BLaER1 (cell line): ENCODE measurements around the gene VASH2.
A peak's percentile ranks its signal among the peaks of the same experiment; 100 is the strongest.

ENCODE experiments used
- H3K27ac ChIP-seq: shearing (Covaris generic); formaldehyde crosslinking; 2 replicates; pipeline ENCODE4 v1.8.1; 2022
- H3K27me3 ChIP-seq: shearing (Covaris generic); formaldehyde crosslinking; 2 replicates; pipeline ENCODE4 v1.8.1; 2022
- H3K36me3 ChIP-seq: shearing (Covaris generic); formaldehyde crosslinking; 2 replicates; pipeline ENCODE4 v1.8.1; 2022
- H3K4me1 ChIP-seq: shearing (Covaris generic); formaldehyde crosslinking; 2 replicates; pipeline ENCODE4 v1.8.1; 2022
- H3K4me2 ChIP-seq: shearing (Covaris generic); formaldehyde crosslinking; 2 replicates; pipeline ENCODE4 v1.8.1; 2022
- H3K4me3 ChIP-seq: shearing (Covaris generic); formaldehyde crosslinking; 2 replicates; pipeline ENCODE4 v1.8.1; 2022
- H3K9ac ChIP-seq: shearing (Covaris generic); formaldehyde crosslinking; 2 replicates; pipeline ENCODE4 v1.8.1; 2022
- H3K9me3 ChIP-seq: shearing (Covaris generic); formaldehyde crosslinking; 2 replicates; pipeline ENCODE4 v1.8.1; 2022
- H4K20me1 ChIP-seq: shearing (Covaris generic); formaldehyde crosslinking; 2 replicates; pipeline ENCODE4 v1.8.1; 2022
- Cebpa-rat ChIP-seq: shearing (Covaris generic); IDR thresholded peaks from 2 replicates; pipeline ENCODE4 v1.8.1; 2022

The VASH2 gene

DNA sequence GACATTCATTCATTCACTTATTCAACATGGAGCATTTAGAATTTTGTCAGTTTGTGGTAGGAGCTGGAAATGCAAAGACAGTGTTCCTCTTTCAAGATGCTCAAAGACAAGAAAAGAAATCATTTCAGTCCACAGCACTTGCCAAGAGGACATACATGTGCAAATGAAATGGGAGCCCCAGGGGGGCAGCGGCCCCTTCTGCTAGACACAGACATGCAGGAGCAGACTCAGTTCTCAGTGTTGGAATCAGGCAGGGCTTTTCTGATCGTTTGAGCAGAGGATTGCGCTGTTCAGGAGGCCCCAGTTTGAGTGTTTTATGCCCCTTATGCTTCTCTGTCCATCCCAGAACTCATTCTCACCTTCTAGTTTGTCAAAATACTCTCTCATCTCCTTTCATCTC is 35.6 kb upstream of the VASH2 start:
- Histone ChIP-seq H3K27ac (no peak overlapping the region), H3K9me3 (no peaks in the 10 kb centered on the region), H3K4me3 (no peak overlapping the region), H3K27me3 (no peaks in the 10 kb centered on the region), H3K36me3 (no peaks in the 10 kb centered on the region), H3K4me1 (peaks cover 10% of the 10 kb centered on the region), H3K9ac (no peak overlapping the region), H4K20me1 (no peaks in the 10 kb centered on the region), H3K4me2 (no peak overlapping the region)
- TF ChIP-seq Cebpa-rat = no peak

DNA sequence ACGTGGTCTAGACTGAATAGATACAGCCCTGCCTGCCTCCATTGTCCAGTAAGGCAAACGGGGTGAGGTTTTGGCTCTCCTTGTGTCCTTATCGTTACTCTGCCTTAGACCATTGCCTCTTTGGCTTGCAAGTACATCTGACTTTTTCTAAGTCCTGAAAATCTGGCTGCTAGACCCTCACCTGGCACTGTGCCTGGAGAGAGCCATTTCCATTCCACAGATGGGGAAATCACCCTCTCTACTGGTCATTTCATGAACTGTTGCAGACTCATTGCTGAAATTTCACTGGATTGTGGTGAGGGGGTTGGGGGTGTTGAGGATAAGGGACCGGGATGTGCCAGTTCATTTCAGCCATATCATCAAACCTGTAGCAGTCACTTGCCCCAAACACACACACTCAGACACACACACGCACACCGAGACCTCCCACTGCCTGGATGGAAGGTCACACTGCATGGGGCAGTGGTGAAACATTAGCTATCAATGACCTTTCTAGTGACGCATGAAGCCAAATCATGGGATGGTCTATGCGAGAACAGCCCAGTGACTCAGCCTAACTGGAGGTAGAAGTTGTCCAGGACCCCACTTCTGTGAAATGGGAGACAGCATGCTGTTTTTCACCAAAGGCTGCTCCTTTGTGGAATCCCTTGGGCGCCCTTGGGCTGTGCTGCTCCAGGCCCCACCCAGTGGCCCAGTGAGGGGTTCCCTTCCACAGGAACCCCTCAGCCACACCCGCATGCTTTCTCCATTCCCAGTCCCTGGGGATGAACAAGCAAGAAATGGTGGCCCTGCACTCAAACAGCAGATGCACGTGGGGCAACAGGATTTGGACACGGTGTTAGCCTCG is 34.9 kb upstream of the VASH2 start:
- TF ChIP-seq Cebpa-rat = no peak
- Histone ChIP-seq H3K27ac (no peak overlapping the region), H3K4me2 (no peak overlapping the region), H3K4me3 (no peak overlapping the region), H3K9ac (no peak overlapping the region), H3K27me3 (no peaks in the 10 kb centered on the region), H3K36me3 (no peaks in the 10 kb centered on the region), H3K4me1 (peaks cover 10% of the 10 kb centered on the region), H3K9me3 (no peaks in the 10 kb centered on the region), H4K20me1 (no peaks in the 10 kb centered on the region)

GRCh38 chr1:212916481-212917133 is 33.7 kb upstream of the VASH2 start:
- Histone ChIP-seq H3K27me3 (no peaks in the 10 kb centered on the region), H3K27ac (no peak overlapping the region), H3K4me2 (peak overlapping the region; percentile 61), H3K36me3 (no peaks in the 10 kb centered on the region), H3K4me3 (no peak overlapping the region), H3K9me3 (no peaks in the 10 kb centered on the region), H4K20me1 (no peaks in the 10 kb centered on the region), H3K4me1 (peaks cover 17% of the 10 kb centered on the region), H3K9ac (no peak overlapping the region)
- TF ChIP-seq Cebpa-rat = no peak

DNA sequence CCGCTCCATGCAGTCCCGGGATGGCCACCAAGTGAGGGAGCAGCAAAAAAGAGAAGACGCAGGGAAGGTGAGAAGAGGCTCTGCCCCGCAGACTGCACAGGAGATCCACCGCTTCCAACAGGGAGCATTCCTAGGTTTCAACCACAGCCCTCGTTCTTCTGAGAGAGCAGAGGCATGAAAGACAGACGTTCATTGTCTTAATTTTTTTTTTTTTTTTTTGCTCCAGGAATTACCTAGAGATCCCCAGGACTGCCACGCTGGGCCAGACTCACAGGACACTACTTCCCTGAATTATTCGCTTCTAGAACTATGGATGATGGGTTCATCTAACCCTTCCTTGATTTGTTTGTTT is 33.2 kb upstream of the VASH2 start:
- no peak overlapping the region for H3K4me3 ChIP-seq
- H3K9me3 ChIP-seq = no peaks in the 10 kb centered on the region
- no peaks in the 10 kb centered on the region for H3K36me3 ChIP-seq
- H4K20me1 ChIP-seq = no peaks in the 10 kb centered on the region
- H3K9ac ChIP-seq = no peak overlapping the region
- peak overlapping the region; percentile 61 for H3K4me2 ChIP-seq
- peaks cover 17% of the 10 kb centered on the region for H3K4me1 ChIP-seq
- H3K27me3 ChIP-seq = no peaks in the 10 kb centered on the region
- H3K27ac ChIP-seq = no peak overlapping the region
- no peak for TF ChIP-seq Cebpa-rat

DNA sequence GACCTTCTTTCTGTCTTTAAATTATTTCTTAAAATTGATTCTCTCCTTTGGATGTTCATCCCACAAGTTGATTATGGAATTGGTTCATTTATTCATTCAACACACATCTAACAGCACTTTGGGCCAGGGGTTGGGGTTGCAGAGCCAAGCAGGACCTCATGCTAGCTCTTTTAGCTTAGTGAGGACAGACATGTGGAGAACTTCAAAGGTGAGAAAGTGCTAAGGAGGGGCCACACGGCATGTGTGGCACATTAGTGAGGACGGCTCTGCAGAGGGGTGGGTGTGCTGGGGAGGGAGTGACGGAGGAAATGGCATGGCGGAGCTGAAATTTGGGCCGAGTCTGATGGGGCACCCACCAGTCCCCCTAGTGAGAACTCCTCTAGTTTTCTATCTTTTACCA is 32.5 kb upstream of the VASH2 start:
- no peak overlapping the region for H3K4me2 ChIP-seq
- no peak overlapping the region for H3K4me3 ChIP-seq
- no peaks in the 10 kb centered on the region for H4K20me1 ChIP-seq
- H3K9ac ChIP-seq = no peak overlapping the region
- no peaks in the 10 kb centered on the region for H3K36me3 ChIP-seq
- no peaks in the 10 kb centered on the region for H3K9me3 ChIP-seq
- H3K27me3 ChIP-seq = no peaks in the 10 kb centered on the region
- H3K4me1 ChIP-seq = peaks cover 17% of the 10 kb centered on the region
- H3K27ac ChIP-seq = no peak overlapping the region
- TF ChIP-seq Cebpa-rat = no peak

DNA sequence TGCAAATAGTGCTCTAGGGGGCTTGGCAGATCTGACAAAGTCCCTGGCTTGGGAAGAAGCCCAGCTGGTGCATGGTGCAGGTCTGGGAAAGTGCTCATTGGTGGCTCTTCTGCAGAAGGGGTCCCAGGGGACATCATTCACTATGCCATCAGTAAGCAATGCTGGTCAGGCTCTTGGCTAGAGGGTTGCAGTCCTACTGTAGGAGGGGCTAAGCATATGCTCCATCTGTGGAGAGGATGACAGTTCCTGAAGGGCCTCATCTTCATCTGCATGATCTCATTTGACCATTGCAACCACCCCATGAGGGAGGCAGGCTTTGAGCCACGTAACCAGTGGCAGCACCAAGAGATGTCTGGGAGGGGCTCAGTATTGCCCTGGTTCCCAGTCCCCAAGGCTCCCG is 31.5 kb upstream of the VASH2 start:
- no peak for TF ChIP-seq Cebpa-rat
- Histone ChIP-seq H3K4me3 (no peak overlapping the region), H3K36me3 (no peaks in the 10 kb centered on the region)

DNA sequence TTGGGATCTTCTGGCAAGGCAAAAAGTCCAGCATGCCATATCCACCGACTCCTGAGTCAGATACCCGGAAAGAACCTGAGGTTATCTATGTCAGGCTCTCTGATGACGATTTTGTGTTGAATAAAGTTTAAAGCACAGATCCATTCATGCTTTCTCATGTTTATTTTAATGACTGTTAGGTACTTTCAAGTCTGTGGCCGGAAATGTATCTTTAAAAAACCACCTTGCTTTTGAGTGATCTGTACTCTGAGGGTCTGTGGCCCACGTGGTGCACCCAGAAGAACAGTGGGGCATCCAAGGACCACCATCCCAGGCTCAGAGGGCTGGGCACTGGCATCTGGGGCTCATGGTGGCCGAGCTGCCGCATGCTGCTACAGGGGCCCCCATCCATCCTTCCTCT is 30.1 kb upstream of the VASH2 start:
- Histone ChIP-seq H3K36me3 (no peaks in the 10 kb centered on the region), H3K27me3 (no peaks in the 10 kb centered on the region), H3K9ac (no peak overlapping the region), H3K4me3 (no peak overlapping the region), H3K27ac (no peak overlapping the region), H4K20me1 (no peaks in the 10 kb centered on the region), H3K4me2 (no peak overlapping the region), H3K4me1 (peaks cover 20% of the 10 kb centered on the region), H3K9me3 (no peaks in the 10 kb centered on the region)
- no peak for TF ChIP-seq Cebpa-rat

More for the DNA sequence above, 31.5 kb upstream of the VASH2 start:
- no peaks in the 10 kb centered on the region for H3K27me3 ChIP-seq
- no peak overlapping the region for H3K9ac ChIP-seq
- H3K4me2 ChIP-seq = 0 out of 2 replicates have a peak overlapping the region, but pooled peaks have one; percentile 3
- no peaks in the 10 kb centered on the region for H3K9me3 ChIP-seq
- no peak overlapping the region for H3K27ac ChIP-seq
- H4K20me1 ChIP-seq = no peaks in the 10 kb centered on the region
- peaks cover 17% of the 10 kb centered on the region for H3K4me1 ChIP-seq

GRCh38 chr1:212920896-212921295 is 29.4 kb upstream of the VASH2 start:
- Histone ChIP-seq H3K27me3 (no peaks in the 10 kb centered on the region), H3K36me3 (no peaks in the 10 kb centered on the region), H4K20me1 (no peaks in the 10 kb centered on the region), H3K27ac (no peak overlapping the region), H3K9ac (no peak overlapping the region), H3K4me2 (peak overlapping the region; percentile 39; the same call in 1 of the 2 replicates), H3K4me1 (peaks cover 26% of the 10 kb centered on the region), H3K9me3 (no peaks in the 10 kb centered on the region), H3K4me3 (no peak overlapping the region)
- TF ChIP-seq Cebpa-rat = no peak

DNA sequence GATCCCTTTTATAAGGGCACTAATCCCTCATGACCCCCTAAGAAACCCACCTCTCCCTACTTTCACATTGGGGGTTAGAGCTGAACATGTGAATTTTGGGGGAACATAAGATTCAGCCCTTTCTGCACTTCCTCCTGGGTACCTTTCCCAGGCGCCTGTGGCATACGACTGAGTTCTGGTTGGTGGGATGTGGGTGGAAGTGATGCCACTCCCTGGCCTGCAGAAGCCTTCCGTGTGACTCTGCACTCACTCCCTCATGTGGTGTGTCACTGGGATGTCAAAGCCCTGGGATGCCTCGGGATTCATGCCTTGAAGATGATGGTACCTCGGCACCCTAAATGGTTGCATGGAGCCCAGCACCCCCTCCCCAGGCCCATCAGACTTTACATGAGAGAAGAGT is 28.3 kb upstream of the VASH2 start:
- Histone ChIP-seq H3K27ac (no peak overlapping the region), H3K4me3 (no peak overlapping the region), H3K9ac (no peak overlapping the region), H3K27me3 (no peaks in the 10 kb centered on the region), H3K9me3 (no peaks in the 10 kb centered on the region), H3K4me2 (no peak overlapping the region), H3K36me3 (no peaks in the 10 kb centered on the region), H3K4me1 (peaks cover 17% of the 10 kb centered on the region), H4K20me1 (no peaks in the 10 kb centered on the region)
- TF ChIP-seq Cebpa-rat = no peak

DNA sequence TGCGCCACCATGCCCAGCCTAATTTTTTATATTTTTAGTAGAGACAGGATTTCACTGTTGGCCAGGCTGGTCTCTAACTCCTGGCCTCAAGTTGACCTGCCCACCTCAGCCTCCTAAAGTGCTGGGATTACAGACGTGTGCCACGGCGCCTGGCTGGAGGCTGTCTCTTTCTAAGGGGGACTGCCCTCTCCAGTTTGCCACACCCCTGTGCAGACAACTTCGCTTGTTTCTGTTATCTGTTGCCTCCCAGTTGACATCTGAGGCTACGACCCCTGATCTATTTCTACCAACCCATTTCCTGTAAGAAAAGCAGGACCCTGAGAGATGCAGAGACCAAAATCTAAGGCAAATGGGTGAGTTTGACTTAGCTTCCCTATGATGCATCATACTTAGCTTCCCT is 24.0 kb upstream of the VASH2 start:
- Histone ChIP-seq H3K27ac (no peak overlapping the region), H3K4me1 (peaks cover 11% of the 10 kb centered on the region), H3K9me3 (no peaks in the 10 kb centered on the region), H3K27me3 (no peaks in the 10 kb centered on the region), H4K20me1 (no peaks in the 10 kb centered on the region), H3K4me2 (no peak overlapping the region), H3K9ac (no peak overlapping the region), H3K36me3 (no peaks in the 10 kb centered on the region), H3K4me3 (no peak overlapping the region)
- no peak for TF ChIP-seq Cebpa-rat
